ENCODE measurements around the gene EIF4B.
"Not testable (repeated sequence)": the region's sequence is repeated elsewhere in the genome, so short reads cannot be mapped to it uniquely, and the experiment has no call there.

Gene EIF4B

GRCh38 chr12:52980096-52980649 is 26.1 kb upstream of the EIF4B start:
- Mint-ChIP-seq H3K9me3 (no peaks in the 10 kb centered on the region), H3K36me3 (ENCODE audit: insufficient read depth) (peaks cover 5% of the 10 kb centered on the region), H3K27me3 (peaks cover 48 to 62% of the 10 kb centered on the region in 2 donors), H3K4me3 (no peak overlapping the region), H3K27ac (peak overlapping the region in 1 of 2 donors; percentile 25), H3K4me1 (ENCODE audit: low read depth in 2 of 2) (peaks cover 5 to 6% of the 10 kb centered on the region in 2 donors)
- no peak for DNase-seq
- no peak for ATAC-seq (replicated peaks)

- H3K4me3 Mint-ChIP-seq = no peak overlapping the region
- no peak overlapping the region for H3K27ac Mint-ChIP-seq
- DNase-seq = peak; percentile 75 to 81 (median 80)
- ATAC-seq (replicated peaks) = peak; percentile 98
- H3K36me3 Mint-ChIP-seq (ENCODE audit: insufficient read depth) = peaks cover 5% of the 10 kb centered on the region
- H3K27me3 Mint-ChIP-seq = peaks cover 51 to 61% of the 10 kb centered on the region in 2 donors
- no peaks in the 10 kb centered on the region for H3K9me3 Mint-ChIP-seq
- peaks cover 5 to 6% of the 10 kb centered on the region in 2 donors for H3K4me1 Mint-ChIP-seq (ENCODE audit: low read depth in 2 of 2)
Observed at GRCh38 chr12:52980650-52981423, 25.4 kb upstream of the EIF4B start.

- DNase-seq = no peak
- Mint-ChIP-seq H3K4me1 (ENCODE audit: low read depth in 2 of 2) (peaks cover 5 to 6% of the 10 kb centered on the region in 2 donors), H3K9me3 (no peaks in the 10 kb centered on the region)
Observed at GRCh38 chr12:52984136-52984535, 22.1 kb upstream of the EIF4B start.

GRCh38 chr12:52988898-52989297 is 17.4 kb upstream of the EIF4B start:
- Mint-ChIP-seq H3K36me3 (ENCODE audit: insufficient read depth) (no peaks in the 10 kb centered on the region), H3K27me3 (peaks cover 8 to 11% of the 10 kb centered on the region in 2 donors), H3K27ac (no peak overlapping the region), H3K9me3 (no peaks in the 10 kb centered on the region), H3K4me1 (ENCODE audit: low read depth in 2 of 2) (no peaks in the 10 kb centered on the region), H3K4me3 (no peak overlapping the region)
- ATAC-seq (replicated peaks) (no peak), DNase-seq (no peak)

More at GRCh38 chr12:52984136-52984535, 22.1 kb upstream of the EIF4B start:
- Mint-ChIP-seq H3K4me3 (no peak overlapping the region), H3K36me3 (ENCODE audit: insufficient read depth) (peaks cover 5% of the 10 kb centered on the region), H3K27ac (no peak overlapping the region), H3K27me3 (peaks cover 27 to 28% of the 10 kb centered on the region in 2 donors)
- ATAC-seq (replicated peaks) = no peak

- H3K27me3 Mint-ChIP-seq = peaks cover 2 to 11% of the 10 kb centered on the region in 2 donors
Observed at GRCh38 chr12:52990206-52990605, 16.1 kb upstream of the EIF4B start.

GRCh38 chr12:52992240-52992639 is 14.0 kb upstream of the EIF4B start:
- not testable (repeated sequence) for H3K27me3 Mint-ChIP-seq; DNase-seq; H3K9me3 Mint-ChIP-seq; H3K36me3 Mint-ChIP-seq (ENCODE audit: insufficient read depth); H3K4me3 Mint-ChIP-seq; ATAC-seq (replicated peaks); H3K4me1 Mint-ChIP-seq (ENCODE audit: low read depth in 2 of 2)
- H3K27ac Mint-ChIP-seq = peak overlapping the region in 1 of 2 donors; percentile 35

More at GRCh38 chr12:52990206-52990605, 16.1 kb upstream of the EIF4B start:
- DNase-seq (no peak), ATAC-seq (replicated peaks) (no peak)
- H3K27ac Mint-ChIP-seq = no peak overlapping the region
- no peaks in the 10 kb centered on the region for H3K4me1 Mint-ChIP-seq (ENCODE audit: low read depth in 2 of 2)
- no peaks in the 10 kb centered on the region for H3K9me3 Mint-ChIP-seq
- H3K36me3 Mint-ChIP-seq (ENCODE audit: insufficient read depth) = no peaks in the 10 kb centered on the region
- no peak overlapping the region for H3K4me3 Mint-ChIP-seq

GRCh38 chr12:52992699-52993557 is 13.3 kb upstream of the EIF4B start:
- Mint-ChIP-seq H3K36me3 (ENCODE audit: insufficient read depth) (no peaks in the 10 kb centered on the region), H3K4me1 (ENCODE audit: low read depth in 2 of 2) (no peaks in the 10 kb centered on the region), H3K27ac (peak overlapping the region in 1 of 2 donors; percentile 35), H3K27me3 (no peaks in the 10 kb centered on the region), H3K9me3 (no peaks in the 10 kb centered on the region), H3K4me3 (no peak overlapping the region)
- ATAC-seq (replicated peaks) (no peak), DNase-seq (no peak)

- no peaks in the 10 kb centered on the region for H3K4me1 Mint-ChIP-seq (ENCODE audit: low read depth in 2 of 2)
- no peaks in the 10 kb centered on the region for H3K36me3 Mint-ChIP-seq (ENCODE audit: insufficient read depth)
- DNase-seq = no peak
- no peaks in the 10 kb centered on the region for H3K9me3 Mint-ChIP-seq
- no peak overlapping the region for H3K27ac Mint-ChIP-seq
- H3K27me3 Mint-ChIP-seq = no peaks in the 10 kb centered on the region
- H3K4me3 Mint-ChIP-seq = no peak overlapping the region
- ATAC-seq (replicated peaks) = no peak
Observed at GRCh38 chr12:52993558-52993869, 12.7 kb upstream of the EIF4B start.

GRCh38 chr12:53004178-53004577 is 2.1 kb upstream of the EIF4B start:
- Mint-ChIP-seq H3K4me3 (no peak overlapping the region), H3K4me1 (ENCODE audit: low read depth in 2 of 2) (peaks cover 18 to 23% of the 10 kb centered on the region in 2 donors), H3K27me3 (peaks cover 6 to 11% of the 10 kb centered on the region in 2 donors), H3K9me3 (no peaks in the 10 kb centered on the region), H3K27ac (peak overlapping the region in 1 of 2 donors; percentile 62), H3K36me3 (ENCODE audit: insufficient read depth) (peaks cover 22% of the 10 kb centered on the region)
- ATAC-seq (replicated peaks) (no peak), DNase-seq (no peak)

GRCh38 chr12:53004582-53004981 is 1.7 kb upstream of the EIF4B start:
- DNase-seq (no peak), ATAC-seq (replicated peaks) (no peak)
- H3K4me1 Mint-ChIP-seq (ENCODE audit: low read depth in 2 of 2) = peaks cover 20 to 23% of the 10 kb centered on the region in 2 donors
- peaks cover 5 to 11% of the 10 kb centered on the region in 2 donors for H3K27me3 Mint-ChIP-seq
- H3K9me3 Mint-ChIP-seq = no peaks in the 10 kb centered on the region
- H3K27ac Mint-ChIP-seq = peak overlapping the region in 1 of 2 donors; percentile 62
- H3K36me3 Mint-ChIP-seq (ENCODE audit: insufficient read depth) = peaks cover 25% of the 10 kb centered on the region
- peak overlapping the region in 1 of 2 donors; percentile 97 for H3K4me3 Mint-ChIP-seq

- peaks cover 25% of the 10 kb centered on the region for H3K36me3 Mint-ChIP-seq (ENCODE audit: insufficient read depth)
- H3K27ac Mint-ChIP-seq = peak overlapping the region; percentile 93 to 99
- peaks cover 0 to 11% of the 10 kb centered on the region in 2 donors for H3K27me3 Mint-ChIP-seq
- ATAC-seq (replicated peaks) (no peak), DNase-seq (no peak)
- H3K4me3 Mint-ChIP-seq = peak overlapping the region; percentile 97 to 100
- H3K4me1 Mint-ChIP-seq (ENCODE audit: low read depth in 2 of 2) = peaks cover 28 to 29% of the 10 kb centered on the region in 2 donors
- H3K9me3 Mint-ChIP-seq = no peaks in the 10 kb centered on the region
Observed at GRCh38 chr12:53005215-53005985, 856 bp upstream of the EIF4B start.

GRCh38 chr12:53006810-53007309 is 604 bp downstream of the EIF4B start:
- Mint-ChIP-seq H3K4me3 (peak overlapping the region; percentile 97 to 100), H3K27ac (peak overlapping the region; percentile 93 to 99), H3K9me3 (no peaks in the 10 kb centered on the region), H3K4me1 (ENCODE audit: low read depth in 2 of 2) (peaks cover 33 to 42% of the 10 kb centered on the region in 2 donors), H3K27me3 (peaks cover 0 to 2% of the 10 kb centered on the region in 2 donors), H3K36me3 (ENCODE audit: insufficient read depth) (peaks cover 32% of the 10 kb centered on the region)
- ATAC-seq (replicated peaks) = peak; percentile 14
- peak; percentile 59 to 62 (median 61) for DNase-seq
